ENCODE data around the gene SPEG. TPM values are rescaled to one million over a fixed set of nuclear protein-coding genes. Genes with fewer than 3 reads are reported as not detected.

The SPEG gene
- total RNA-seq, 1 experiment from 2014 or later = 13.9 TPM

GRCh38 chr2:219443697-219444023 is 9.0 kb downstream of the SPEG start:
- DNase-seq (ENCODE audit: low read depth) = no peak

GRCh38 chr2:219444566-219445091 is 10.0 kb downstream of the SPEG start:
- no peak for DNase-seq (ENCODE audit: low read depth)

- no peak for DNase-seq (ENCODE audit: low read depth)
Measured at GRCh38 chr2:219445220-219445640, 10.6 kb downstream of the SPEG start.

- peak; percentile 83 for DNase-seq (ENCODE audit: low read depth)
Measured at GRCh38 chr2:219446101-219446504, 11.5 kb downstream of the SPEG start.

GRCh38 chr2:219446689-219447088 is 12.0 kb downstream of the SPEG start:
- no peak for DNase-seq (ENCODE audit: low read depth)

- no peak for DNase-seq (ENCODE audit: low read depth)
Measured at GRCh38 chr2:219447242-219448098, 12.8 kb downstream of the SPEG start.

- DNase-seq (ENCODE audit: low read depth) = no peak
Measured at GRCh38 chr2:219448099-219448775, 13.6 kb downstream of the SPEG start.

- DNase-seq (ENCODE audit: low read depth) = no peak
Measured at GRCh38 chr2:219448776-219449341, 14.2 kb downstream of the SPEG start.

- DNase-seq (ENCODE audit: low read depth) = no peak
Measured at GRCh38 chr2:219449609-219450008, 15.0 kb downstream of the SPEG start.

- DNase-seq (ENCODE audit: low read depth) = peak; percentile 75
Measured at GRCh38 chr2:219451661-219452360, 17.2 kb downstream of the SPEG start.

- peak; percentile 98 for DNase-seq (ENCODE audit: low read depth)
Measured at GRCh38 chr2:219452361-219453317, 18.0 kb downstream of the SPEG start.

GRCh38 chr2:219453671-219454590 is 19.3 kb downstream of the SPEG start:
- peak; percentile 97 for DNase-seq (ENCODE audit: low read depth)

GRCh38 chr2:219455581-219455980 is 20.9 kb downstream of the SPEG start:
- DNase-seq (ENCODE audit: low read depth) = no peak

- peak; percentile 22 for DNase-seq (ENCODE audit: low read depth)
Measured at GRCh38 chr2:219457784-219458369, 23.2 kb downstream of the SPEG start.

- no peak for DNase-seq (ENCODE audit: low read depth)
Measured at GRCh38 chr2:219458996-219459395, 24.4 kb downstream of the SPEG start.

GRCh38 chr2:219459460-219460311 is 25.0 kb downstream of the SPEG start:
- peak; percentile 51 for DNase-seq (ENCODE audit: low read depth)

GRCh38 chr2:219460424-219460926 is 25.8 kb downstream of the SPEG start:
- DNase-seq (ENCODE audit: low read depth) = no peak

GRCh38 chr2:219461047-219461514 is 26.4 kb downstream of the SPEG start:
- no peak for DNase-seq (ENCODE audit: low read depth)

Measured in M059J (cell line).